Measurements from ENCODE around the gene PDAP1.
"Not testable (repeated sequence)": the region's sequence is repeated elsewhere in the genome, so short reads cannot be mapped to it uniquely, and the experiment has no call there.

The PDAP1 gene

GRCh38 chr7:99365318-99366141 lies 42.9 kb downstream of the PDAP1 start:
- Histone ChIP-seq H3K27me3 (ENCODE audit: insufficient read depth, low read length) (no peaks in the 10 kb centered on the region), H3K36me3 (ENCODE audit: insufficient read depth, low read length) (peaks cover 11% of the 10 kb centered on the region), H3K4me1 (ENCODE audit: control insufficient read depth, insufficient read depth, low read length, unreplicated experiment) (peaks cover 3% of the 10 kb centered on the region), H2AFZ (ENCODE audit: low read length, unreplicated experiment) (no peak overlapping the region), H3K4me3 (ENCODE audit: low read depth, low read length) (no peak overlapping the region), H3K27ac (ENCODE audit: low read depth, low read length) (no peak overlapping the region), H3K79me2 (ENCODE audit: control insufficient read depth, insufficient read depth, low read length, unreplicated experiment) (no peaks in the 10 kb centered on the region)

- H3K79me2 ChIP-seq (ENCODE audit: control insufficient read depth, insufficient read depth, low read length, unreplicated experiment), result no peaks in the 10 kb centered on the region
- peak overlapping the region; percentile 22; the same call in 1 of the 2 replicates for H3K27ac ChIP-seq (ENCODE audit: low read depth, low read length)
- H3K4me1 ChIP-seq (ENCODE audit: control insufficient read depth, insufficient read depth, low read length, unreplicated experiment), result peaks cover 3% of the 10 kb centered on the region
- H3K27me3 ChIP-seq (ENCODE audit: insufficient read depth, low read length), result no peaks in the 10 kb centered on the region
- no peak overlapping the region for H2AFZ ChIP-seq (ENCODE audit: low read length, unreplicated experiment)
- H3K4me3 ChIP-seq (ENCODE audit: low read depth, low read length), result no peak overlapping the region
- H3K36me3 ChIP-seq (ENCODE audit: insufficient read depth, low read length), result peaks cover 14% of the 10 kb centered on the region
These were observed 45.1 kb downstream of the PDAP1 start for GRCh38 chr7:99363286-99363685.

- H3K36me3 ChIP-seq (ENCODE audit: insufficient read depth, low read length), result peaks cover 14% of the 10 kb centered on the region
These were observed 45.6 kb downstream of the PDAP1 start for GRCh38 chr7:99362801-99363200.

GRCh38 chr7:99359465-99360154 lies 48.8 kb downstream of the PDAP1 start:
- no peak overlapping the region for H3K27ac ChIP-seq (ENCODE audit: low read depth, low read length)
- H3K79me2 ChIP-seq (ENCODE audit: control insufficient read depth, insufficient read depth, low read length, unreplicated experiment), result no peaks in the 10 kb centered on the region
- peaks cover 14% of the 10 kb centered on the region for H3K36me3 ChIP-seq (ENCODE audit: insufficient read depth, low read length)
- H3K4me3 ChIP-seq (ENCODE audit: low read depth, low read length), result no peak overlapping the region
- H3K27me3 ChIP-seq (ENCODE audit: insufficient read depth, low read length), result no peaks in the 10 kb centered on the region
- H2AFZ ChIP-seq (ENCODE audit: low read length, unreplicated experiment), result no peak overlapping the region
- H3K4me1 ChIP-seq (ENCODE audit: control insufficient read depth, insufficient read depth, low read length, unreplicated experiment), result peaks cover 3% of the 10 kb centered on the region

More at GRCh38 chr7:99362801-99363200, 45.6 kb downstream of the PDAP1 start:
- Histone ChIP-seq H3K79me2 (ENCODE audit: control insufficient read depth, insufficient read depth, low read length, unreplicated experiment) (no peaks in the 10 kb centered on the region), H3K4me3 (ENCODE audit: low read depth, low read length) (no peak overlapping the region), H3K4me1 (ENCODE audit: control insufficient read depth, insufficient read depth, low read length, unreplicated experiment) (peaks cover 3% of the 10 kb centered on the region), H2AFZ (ENCODE audit: low read length, unreplicated experiment) (no peak overlapping the region), H3K27ac (ENCODE audit: low read depth, low read length) (peak overlapping the region; percentile 37; the same call in 1 of the 2 replicates), H3K27me3 (ENCODE audit: insufficient read depth, low read length) (no peaks in the 10 kb centered on the region)

- H3K36me3 ChIP-seq (ENCODE audit: insufficient read depth, low read length), result peaks cover 17% of the 10 kb centered on the region
- H2AFZ ChIP-seq (ENCODE audit: low read length, unreplicated experiment); H3K4me1 ChIP-seq (ENCODE audit: control insufficient read depth, insufficient read depth, low read length, unreplicated experiment); H3K4me3 ChIP-seq (ENCODE audit: low read depth, low read length); H3K27me3 ChIP-seq (ENCODE audit: insufficient read depth, low read length); H3K27ac ChIP-seq (ENCODE audit: low read depth, low read length); H3K79me2 ChIP-seq (ENCODE audit: control insufficient read depth, insufficient read depth, low read length, unreplicated experiment): not testable (repeated sequence)
These were observed 49.9 kb downstream of the PDAP1 start for GRCh38 chr7:99358521-99358920.

GRCh38 chr7:99357701-99358490 lies 50.5 kb downstream of the PDAP1 start:
- H2AFZ ChIP-seq (ENCODE audit: low read length, unreplicated experiment), result no peak overlapping the region
- no peaks in the 10 kb centered on the region for H3K79me2 ChIP-seq (ENCODE audit: control insufficient read depth, insufficient read depth, low read length, unreplicated experiment)
- H3K27ac ChIP-seq (ENCODE audit: low read depth, low read length), result no peak overlapping the region
- H3K27me3 ChIP-seq (ENCODE audit: insufficient read depth, low read length), result no peaks in the 10 kb centered on the region
- H3K36me3 ChIP-seq (ENCODE audit: insufficient read depth, low read length), result peaks cover 14% of the 10 kb centered on the region
- H3K4me1 ChIP-seq (ENCODE audit: control insufficient read depth, insufficient read depth, low read length, unreplicated experiment), result peaks cover 3% of the 10 kb centered on the region
- H3K4me3 ChIP-seq (ENCODE audit: low read depth, low read length), result no peak overlapping the region

GRCh38 chr7:99355098-99355497 lies 53.3 kb downstream of the PDAP1 start:
- Histone ChIP-seq H3K4me1 (ENCODE audit: control insufficient read depth, insufficient read depth, low read length, unreplicated experiment) (no peaks in the 10 kb centered on the region), H3K4me3 (ENCODE audit: low read depth, low read length) (no peak overlapping the region), H2AFZ (ENCODE audit: low read length, unreplicated experiment) (no peak overlapping the region), H3K36me3 (ENCODE audit: insufficient read depth, low read length) (peaks cover 21% of the 10 kb centered on the region), H3K79me2 (ENCODE audit: control insufficient read depth, insufficient read depth, low read length, unreplicated experiment) (no peaks in the 10 kb centered on the region), H3K27me3 (ENCODE audit: insufficient read depth, low read length) (no peaks in the 10 kb centered on the region), H3K27ac (ENCODE audit: low read depth, low read length) (no peak overlapping the region)

- Histone ChIP-seq H3K27me3 (ENCODE audit: insufficient read depth, low read length) (no peaks in the 10 kb centered on the region), H3K36me3 (ENCODE audit: insufficient read depth, low read length) (peaks cover 30% of the 10 kb centered on the region)
These were observed 56.1 kb downstream of the PDAP1 start for GRCh38 chr7:99352247-99352646.

GRCh38 chr7:99350641-99351040 lies 57.8 kb downstream of the PDAP1 start:
- H2AFZ ChIP-seq (ENCODE audit: low read length, unreplicated experiment); H3K27ac ChIP-seq (ENCODE audit: low read depth, low read length); H3K27me3 ChIP-seq (ENCODE audit: insufficient read depth, low read length); H3K4me3 ChIP-seq (ENCODE audit: low read depth, low read length); H3K4me1 ChIP-seq (ENCODE audit: control insufficient read depth, insufficient read depth, low read length, unreplicated experiment); H3K79me2 ChIP-seq (ENCODE audit: control insufficient read depth, insufficient read depth, low read length, unreplicated experiment): not testable (repeated sequence)
- peaks cover 27% of the 10 kb centered on the region for H3K36me3 ChIP-seq (ENCODE audit: insufficient read depth, low read length)

More at GRCh38 chr7:99352247-99352646, 56.1 kb downstream of the PDAP1 start:
- Histone ChIP-seq H3K79me2 (ENCODE audit: control insufficient read depth, insufficient read depth, low read length, unreplicated experiment) (peaks cover 3% of the 10 kb centered on the region), H3K4me3 (ENCODE audit: low read depth, low read length) (no peak overlapping the region), H3K27ac (ENCODE audit: low read depth, low read length) (no peak overlapping the region), H3K4me1 (ENCODE audit: control insufficient read depth, insufficient read depth, low read length, unreplicated experiment) (no peaks in the 10 kb centered on the region), H2AFZ (ENCODE audit: low read length, unreplicated experiment) (no peak overlapping the region)

Data from ACC112 (cell line).